ENCODE data around the gene RLN3. TPM values are rescaled to one million over a fixed set of nuclear protein-coding genes. Genes with fewer than 3 reads are reported as not detected.

The RLN3 gene
- total and polyA plus RNA-seq, 2 donors from 2014 or later: not detected

- intact Hi-C loops (cut with DNase I): no loop called here
- FAIRE-seq (no peak), DNase-seq (no peak)
- Histone ChIP-seq H3K9me3 (ENCODE audit: control insufficient read depth in 2 of 3, insufficient read depth in 1 of 3, low read length in 3 of 3) (no peaks in the 10 kb centered on the region), H3K9ac (ENCODE audit: low read length in 3 of 3) (no peak overlapping the region), H3K4me1 (ENCODE audit: control insufficient read depth in 2 of 3, insufficient read depth in 2 of 3, low read depth in 1 of 3, low read length in 3 of 3) (peaks cover 2 to 14% (median 4%) of the 10 kb centered on the region in 3 donors), H3K27ac (ENCODE audit: low read depth in 2 of 2, low read length in 2 of 2) (no peak overlapping the region), H3K36me3 (ENCODE audit: control insufficient read depth in 2 of 3, insufficient read depth in 3 of 3, low read length in 3 of 3) (no peaks in the 10 kb centered on the region), H3K27me3 (ENCODE audit: control insufficient read depth, insufficient read depth, low read length) (no peaks in the 10 kb centered on the region), H3K4me3 (ENCODE audit: low read length in 3 of 3) (no peak overlapping the region)
- TF ChIP-seq CTCF (IDR thresholded peaks at IDR 0.05; ENCODE audit: borderline replicate concordance, extremely low read depth, insufficient read depth): no peak
These were observed 50.5 kb downstream of the RLN3 start for GRCh38 chr19:14078411-14078810.

Other genes starting within 250 kb of the RLN3 start
- 13.7 TPM for gene ZSWIM4, start 232.7 kb upstream of the RLN3 start, total RNA-seq
- gene ZSWIM4, start 232.7 kb upstream of the RLN3 start, polyA plus RNA-seq (ENCODE audit: insufficient read depth, low read depth, low replicate concordance): 1.4 TPM
- 0.35 TPM for gene NANOS3, start 151.0 kb upstream of the RLN3 start, total RNA-seq
- gene NANOS3, start 151.0 kb upstream of the RLN3 start, polyA plus RNA-seq (ENCODE audit: insufficient read depth, low read depth, low replicate concordance): not detected
- gene BRME1, start 122.0 kb upstream of the RLN3 start, total RNA-seq: 1.8 TPM
- gene BRME1, start 122.0 kb upstream of the RLN3 start, polyA plus RNA-seq (ENCODE audit: insufficient read depth, low read depth, low replicate concordance): 1.5 TPM
- gene CC2D1A, start 121.9 kb upstream of the RLN3 start, total RNA-seq: 36.9 TPM
- 28.8 TPM for gene CC2D1A, start 121.9 kb upstream of the RLN3 start, polyA plus RNA-seq (ENCODE audit: insufficient read depth, low read depth, low replicate concordance)
- gene PODNL1, start 89.7 kb upstream of the RLN3 start, total RNA-seq: 3.0 TPM
- gene PODNL1, start 89.7 kb upstream of the RLN3 start, polyA plus RNA-seq (ENCODE audit: insufficient read depth, low read depth, low replicate concordance): not detected
- 35.5 TPM for gene DCAF15, start 75.6 kb upstream of the RLN3 start, total RNA-seq
- gene DCAF15, start 75.6 kb upstream of the RLN3 start, polyA plus RNA-seq (ENCODE audit: insufficient read depth, low read depth, low replicate concordance): 21.9 TPM
- gene RFX1, start 21.8 kb upstream of the RLN3 start, total RNA-seq: 17.9 TPM
- gene RFX1, start 21.8 kb upstream of the RLN3 start, polyA plus RNA-seq (ENCODE audit: insufficient read depth, low read depth, low replicate concordance): 5.2 TPM
- 14.1 TPM for gene IL27RA, start 3.6 kb downstream of the RLN3 start, total RNA-seq
- gene IL27RA, start 3.6 kb downstream of the RLN3 start, polyA plus RNA-seq (ENCODE audit: insufficient read depth, low read depth, low replicate concordance): 3.1 TPM
- 19.4 TPM for gene PALM3, start 33.9 kb downstream of the RLN3 start, total RNA-seq
- gene PALM3, start 33.9 kb downstream of the RLN3 start, polyA plus RNA-seq (ENCODE audit: insufficient read depth, low read depth, low replicate concordance): 45.8 TPM
- gene MISP3, start 44.6 kb downstream of the RLN3 start, total RNA-seq: 8.7 TPM
- gene MISP3, start 44.6 kb downstream of the RLN3 start, polyA plus RNA-seq (ENCODE audit: insufficient read depth, low read depth, low replicate concordance): 32.0 TPM
- not detected for gene C19orf67, start 57.6 kb downstream of the RLN3 start, total RNA-seq
- gene C19orf67, start 57.6 kb downstream of the RLN3 start, polyA plus RNA-seq (ENCODE audit: insufficient read depth, low read depth, low replicate concordance): not detected
- 28.3 TPM for gene SAMD1, start 62.6 kb downstream of the RLN3 start, total RNA-seq
- 23.3 TPM for gene SAMD1, start 62.6 kb downstream of the RLN3 start, polyA plus RNA-seq (ENCODE audit: insufficient read depth, low read depth, low replicate concordance)
- 92.3 TPM for gene PRKACA, start 89.6 kb downstream of the RLN3 start, total RNA-seq
- gene PRKACA, start 89.6 kb downstream of the RLN3 start, polyA plus RNA-seq (ENCODE audit: insufficient read depth, low read depth, low replicate concordance): 51.4 TPM
- gene ASF1B, start 108.4 kb downstream of the RLN3 start, total RNA-seq: 1.8 TPM
- 0.49 TPM for gene ASF1B, start 108.4 kb downstream of the RLN3 start, polyA plus RNA-seq (ENCODE audit: insufficient read depth, low read depth, low replicate concordance)
- 30.2 TPM for gene ADGRL1, start 178.0 kb downstream of the RLN3 start, total RNA-seq
- gene ADGRL1, start 178.0 kb downstream of the RLN3 start, polyA plus RNA-seq (ENCODE audit: insufficient read depth, low read depth, low replicate concordance): 6.3 TPM